KMS-11 (cell line): ENCODE data around the gene CINP.
A peak's percentile ranks its signal among the peaks of the same experiment; 100 is the strongest.

ENCODE experiments used
- H2AFZ ChIP-seq: fragments of 200-600 bp; sonication (generic); 2 replicates; pipeline ENCODE4 v1.6.1; 2016; ENCODE audit warnings: antibody characterized with exemption, mixed run types, low read depth
- H3K27ac ChIP-seq: fragments of 200-600 bp; sonication (generic); 2 replicates; pipeline ENCODE4 v1.6.1; 2016; ENCODE audit warnings: mild to moderate bottlenecking, mixed run types
- H3K27me3 ChIP-seq: fragments of 200-600 bp; sonication (generic); 2 replicates; pipeline ENCODE4 v1.6.1; 2017; ENCODE audit warnings: mild to moderate bottlenecking, low read depth, mixed run types, moderate library complexity; ENCODE audit not compliant: insufficient read depth
- H3K36me3 ChIP-seq: fragments of 200-600 bp; sonication (generic); 2 replicates; pipeline ENCODE4 v1.6.1; 2017; ENCODE audit warnings: mild to moderate bottlenecking, mixed run types; ENCODE audit not compliant: insufficient read depth
- H3K4me1 ChIP-seq: fragments of 200-600 bp; sonication (generic); 2 replicates; pipeline ENCODE4 v1.6.1; 2016; ENCODE audit warnings: mild to moderate bottlenecking, low read depth, mixed run types; ENCODE audit not compliant: poor library complexity, severe bottlenecking
- H3K4me2 ChIP-seq: fragments of 200-600 bp; sonication (generic); 2 replicates; pipeline ENCODE4 v1.7.0; 2016; ENCODE audit warnings: mild to moderate bottlenecking, mixed run types
- H3K4me3 ChIP-seq: fragments of 200-600 bp; sonication (generic); IDR thresholded peaks from 2 replicates; pipeline ENCODE4 v1.6.1; 2017; ENCODE audit warnings: low read depth, low read length, mixed read lengths; ENCODE audit not compliant: insufficient read depth
- H3K79me2 ChIP-seq: fragments of 200-600 bp; sonication (generic); 2 replicates; pipeline ENCODE4 v1.6.1; 2016; ENCODE audit warnings: low read depth, mixed run types; ENCODE audit not compliant: insufficient read depth
- H3K9ac ChIP-seq: fragments of 200-600 bp; sonication (generic); 2 replicates; pipeline ENCODE4 v1.6.1; 2016; ENCODE audit warnings: mild to moderate bottlenecking, mixed run types
- H4K20me1 ChIP-seq: fragments of 200-600 bp; sonication (generic); 2 replicates; pipeline ENCODE4 v1.6.1; 2016; ENCODE audit warnings: mild to moderate bottlenecking, mixed run types; ENCODE audit not compliant: insufficient read depth
- TF ChIP-seq, protein P1 (sequence below): fragments of 200-600 bp; sonication (generic); conservative IDR thresholded peaks from 2 replicates; pipeline ENCODE4 v1.6.1; 2017; ENCODE audit warnings: low read depth, mild to moderate bottlenecking, antibody characterized with exemption, low read length, moderate library complexity, mixed read lengths

Gene CINP

GRCh38 chr14:102320671-102321455 is 41.8 kb downstream of the CINP start:
- peaks cover 6% of the 10 kb centered on the region; the same call in 1 of the 2 replicates for H3K79me2 ChIP-seq
- peaks cover 35% of the 10 kb centered on the region for H3K4me1 ChIP-seq
- no peak overlapping the region; the same call in 1 of the 2 replicates for H3K9ac ChIP-seq
- H3K27me3 ChIP-seq = no peaks in the 10 kb centered on the region
- H4K20me1 ChIP-seq = no peaks in the 10 kb centered on the region
- H3K27ac ChIP-seq = no peak overlapping the region; the same call in 1 of the 2 replicates
- H3K4me3 ChIP-seq = no peak overlapping the region
- no peaks in the 10 kb centered on the region for H3K36me3 ChIP-seq
- peak overlapping the region; percentile 88 for H3K4me2 ChIP-seq
- TF ChIP-seq, protein P1, sequence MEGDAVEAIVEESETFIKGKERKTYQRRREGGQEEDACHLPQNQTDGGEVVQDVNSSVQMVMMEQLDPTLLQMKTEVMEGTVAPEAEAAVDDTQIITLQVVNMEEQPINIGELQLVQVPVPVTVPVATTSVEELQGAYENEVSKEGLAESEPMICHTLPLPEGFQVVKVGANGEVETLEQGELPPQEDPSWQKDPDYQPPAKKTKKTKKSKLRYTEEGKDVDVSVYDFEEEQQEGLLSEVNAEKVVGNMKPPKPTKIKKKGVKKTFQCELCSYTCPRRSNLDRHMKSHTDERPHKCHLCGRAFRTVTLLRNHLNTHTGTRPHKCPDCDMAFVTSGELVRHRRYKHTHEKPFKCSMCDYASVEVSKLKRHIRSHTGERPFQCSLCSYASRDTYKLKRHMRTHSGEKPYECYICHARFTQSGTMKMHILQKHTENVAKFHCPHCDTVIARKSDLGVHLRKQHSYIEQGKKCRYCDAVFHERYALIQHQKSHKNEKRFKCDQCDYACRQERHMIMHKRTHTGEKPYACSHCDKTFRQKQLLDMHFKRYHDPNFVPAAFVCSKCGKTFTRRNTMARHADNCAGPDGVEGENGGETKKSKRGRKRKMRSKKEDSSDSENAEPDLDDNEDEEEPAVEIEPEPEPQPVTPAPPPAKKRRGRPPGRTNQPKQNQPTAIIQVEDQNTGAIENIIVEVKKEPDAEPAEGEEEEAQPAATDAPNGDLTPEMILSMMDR = no peak
- H2AFZ ChIP-seq = peak overlapping the region; percentile 62; the same call in 1 of the 2 replicates

DNA sequence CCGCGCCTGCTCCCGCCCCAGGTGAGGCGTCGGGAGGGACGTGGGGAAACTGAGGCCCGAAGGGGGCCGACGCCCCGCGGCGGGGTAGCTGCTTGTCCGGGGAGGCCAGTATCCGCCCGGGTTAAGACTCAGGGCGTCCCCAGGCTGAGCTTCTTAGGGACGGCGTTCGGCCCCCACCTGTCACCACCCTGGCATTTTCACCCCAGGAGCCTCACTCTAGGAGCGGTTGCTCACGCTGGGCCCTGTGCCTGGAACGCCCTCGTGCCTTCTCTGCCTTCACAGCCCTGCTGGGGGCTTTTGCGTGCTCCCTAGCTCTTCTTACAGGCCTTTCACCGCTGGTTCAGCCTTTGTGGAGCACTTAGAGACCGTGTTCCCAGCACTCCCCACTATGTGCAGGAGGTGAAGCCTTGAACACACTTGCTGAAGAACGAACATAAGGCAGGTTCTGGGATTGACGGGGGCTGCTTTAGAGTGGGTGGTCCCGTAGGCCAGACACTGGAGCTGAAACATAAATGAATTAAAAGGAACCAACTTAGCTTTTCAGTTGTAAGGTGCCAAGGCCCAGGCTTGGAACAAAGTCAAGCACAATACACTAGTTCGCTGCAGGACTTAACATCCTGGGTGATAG is 42.5 kb downstream of the CINP start:
- Histone ChIP-seq H3K9ac (peak overlapping the region; percentile 82), H3K4me1 (peaks cover 37% of the 10 kb centered on the region), H3K36me3 (no peaks in the 10 kb centered on the region), H4K20me1 (no peaks in the 10 kb centered on the region), H3K4me2 (peak overlapping the region; percentile 88), H3K27ac (peak overlapping the region; percentile 74), H3K27me3 (no peaks in the 10 kb centered on the region), H3K79me2 (peaks cover 6% of the 10 kb centered on the region; the same call in 1 of the 2 replicates), H2AFZ (peak overlapping the region; percentile 62; the same call in 1 of the 2 replicates), H3K4me3 (no peak overlapping the region)
- TF ChIP-seq, protein P1 = no peak

DNA sequence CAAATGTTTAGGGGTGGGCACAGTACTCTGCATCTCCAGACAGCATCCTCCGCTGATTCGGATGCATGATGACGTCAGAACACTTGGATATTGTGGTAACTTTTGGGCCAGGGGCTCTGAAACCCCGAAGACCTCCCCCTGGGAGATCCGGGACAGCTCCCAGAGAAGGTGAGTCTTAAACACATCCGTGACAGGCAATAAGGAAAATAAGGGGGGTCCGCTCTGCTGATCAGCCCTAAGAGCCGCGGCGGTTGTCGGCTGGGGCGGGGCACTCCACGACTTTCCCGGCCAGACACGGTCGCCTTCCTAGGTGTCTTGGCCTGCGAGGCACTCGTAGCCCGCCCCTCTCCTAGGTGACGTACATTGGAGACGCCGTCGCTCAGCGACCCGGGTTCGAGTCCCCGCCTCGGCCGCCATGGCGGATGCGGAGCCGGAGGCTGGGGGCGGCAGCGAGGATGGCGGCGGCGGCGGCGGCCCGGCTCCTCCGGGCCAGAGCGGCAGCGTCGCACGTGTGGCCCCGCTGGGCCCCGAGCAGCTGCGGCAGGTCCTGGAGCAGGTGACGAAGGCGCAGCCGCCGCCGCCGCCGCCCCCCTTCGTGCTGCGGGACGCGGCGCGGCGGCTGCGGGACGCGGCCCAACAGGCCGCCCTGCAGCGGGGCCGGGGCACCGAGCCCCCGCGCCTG is 43.2 kb downstream of the CINP start, which contains the start of gene ZNF839:
Gene ZNF839 (plus strand): TSS at position 396 of the 682 bp plus-strand sequence. CDS start 20 bp downstream, at position 416.
- H2AFZ ChIP-seq = peak within 1 kb of the TSS; percentile 84; the same call in 1 of the 2 replicates
- peaks cover 6% of the 10 kb centered on the region; the same call in 1 of the 2 replicates for H3K79me2 ChIP-seq
- H3K9ac ChIP-seq = peak within 1 kb of the TSS; percentile 82
- no peaks in the 10 kb centered on the region for H4K20me1 ChIP-seq
- no peaks in the 10 kb centered on the region for H3K36me3 ChIP-seq
- TF ChIP-seq, protein P1 = no peak
- H3K27me3 ChIP-seq = no peaks in the 10 kb centered on the region
- H3K4me1 ChIP-seq = peaks cover 37% of the 10 kb centered on the region
- H3K4me2 ChIP-seq = peak within 1 kb of the TSS; percentile 88
- H3K4me3 ChIP-seq = no peak within 1 kb of the TSS
- H3K27ac ChIP-seq = peak within 1 kb of the TSS; percentile 74

GRCh38 chr14:102318781-102319276 is 43.9 kb downstream of the CINP start:
- TF ChIP-seq, protein P1 = no peak
- Histone ChIP-seq H3K79me2 (peaks cover 6% of the 10 kb centered on the region; the same call in 1 of the 2 replicates), H2AFZ (peak overlapping the region; percentile 84; the same call in 1 of the 2 replicates), H3K27me3 (no peaks in the 10 kb centered on the region), H4K20me1 (no peaks in the 10 kb centered on the region), H3K36me3 (no peaks in the 10 kb centered on the region), H3K4me3 (no peak overlapping the region), H3K9ac (peak overlapping the region; percentile 82), H3K4me2 (peak overlapping the region; percentile 83), H3K27ac (peak overlapping the region; percentile 74), H3K4me1 (peaks cover 37% of the 10 kb centered on the region)
